Measurements from ENCODE around the gene ANKH. TPM values are rescaled to one million over a fixed set of nuclear protein-coding genes. Genes with fewer than 3 reads are reported as not detected.

ANKH gene
- total and polyA plus RNA-seq, 2 of the 13 experiments (the other 11 are each of a cell fraction or from before 2014, with no cell fraction given), result 25.0 to 36.0 TPM

GRCh38 chr5:14716755-14717752 lies 154.5 kb downstream of the ANKH start:
- no peak for DNase-seq (ENCODE audit: low spot score)
- H3K4me1 ChIP-seq (ENCODE audit: insufficient read depth, low read length), result peaks cover 16% of the 10 kb centered on the region; the same call in 1 of the 2 replicates
- WGBS (ENCODE audit: low lambda C conversion rate), result 94% methylated on average over 13 of the region's 13 CpGs
- H3K36me3 ChIP-seq (replicated peaks in 1 of 2; ENCODE audit: control insufficient read depth in 1 of 2, insufficient read depth in 2 of 2, low read length in 2 of 2), result peaks cover 9 to 53% of the 10 kb centered on the region in 2 experiments
- no peaks in the 10 kb centered on the region for H3K9me3 ChIP-seq (ENCODE audit: low read length)
- BruUV-seq (replicated peaks), result no TSS peak
- H2AFZ ChIP-seq (ENCODE audit: low read length), result no peak overlapping the region
- POLR2A ChIA-PET, result no interaction called here
- no peak for FAIRE-seq
- ATAC-seq, result no peak
- no peak overlapping the region for H3K9ac ChIP-seq (ENCODE audit: insufficient read depth, low read depth, low read length)
- no peaks in the 10 kb centered on the region for H4K20me1 ChIP-seq (ENCODE audit: insufficient read depth, low read length)
- in situ Hi-C loops (cut with HindIII; ENCODE audit: extremely low pct_ligation_motif_present, low pct_unique_long_range_greater_than_20kb), result no loop called here
- CTCF ChIA-PET (ENCODE audit: low intra/inter-chr PET ratio, low total read pairs), result no interaction called here
- H3K27me3 ChIP-seq (ENCODE audit: control insufficient read depth in 1 of 2, insufficient read depth in 2 of 2, low read length in 2 of 2), result no peaks in the 10 kb centered on the region
- intact Hi-C loops (cut with micrococcal nuclease; ENCODE audit: unreplicated experiment), result no loop called here
- TF ChIP-seq POLR2G (IDR thresholded peaks at IDR 0.05; ENCODE audit: low read depth, low read length) (peak; percentile 14; the same call in 1 of the 2 replicates), ISX (CRISPR knock-in tag; conservative IDR thresholded peaks at IDR 0.05) (no peak), ZNF180 (CRISPR knock-in tag; IDR thresholded peaks at IDR 0.05; ENCODE audit: borderline replicate concordance, low read depth) (no peak), RBM22 (optimal IDR thresholded peaks at IDR 0.05; ENCODE audit: low read length) (peak; percentile 79), ZNF282 (IDR thresholded peaks at IDR 0.05; ENCODE audit: partially characterized antibody) (no peak)
- no peak overlapping the region for H3K4me3 ChIP-seq (replicated peaks in 1 of 3; ENCODE audit: insufficient read depth in 1 of 3, low read depth in 2 of 3, low read length in 3 of 3)
- no peak overlapping the region for H3K27ac ChIP-seq (ENCODE audit: extremely low read length, insufficient read depth, low read length)
- H3K4me2 ChIP-seq (ENCODE audit: low read depth, low read length), result no peak overlapping the region
- no peaks in the 10 kb centered on the region for H3K79me2 ChIP-seq (ENCODE audit: insufficient read depth, low read length)

- Histone ChIP-seq H3K4me2 (ENCODE audit: low read depth, low read length) (no peak overlapping the region), H3K27ac (ENCODE audit: extremely low read length, insufficient read depth, low read length) (no peak overlapping the region), H4K20me1 (ENCODE audit: insufficient read depth, low read length) (no peaks in the 10 kb centered on the region), H3K79me2 (ENCODE audit: insufficient read depth, low read length) (no peaks in the 10 kb centered on the region), H3K4me1 (ENCODE audit: insufficient read depth, low read length) (0 out of 2 replicates have a peak, but pooled peaks cover 6% of the 10 kb centered on the region), H3K27me3 (ENCODE audit: control insufficient read depth in 1 of 2, insufficient read depth in 2 of 2, low read length in 2 of 2) (no peaks in the 10 kb centered on the region), H3K9me3 (ENCODE audit: low read length) (no peaks in the 10 kb centered on the region), H2AFZ (ENCODE audit: low read length) (no peak overlapping the region), H3K9ac (ENCODE audit: insufficient read depth, low read depth, low read length) (no peak overlapping the region), H3K36me3 (replicated peaks in 1 of 2; ENCODE audit: control insufficient read depth in 1 of 2, insufficient read depth in 2 of 2, low read length in 2 of 2) (peaks cover 6 to 64% of the 10 kb centered on the region in 2 experiments), H3K4me3 (replicated peaks in 1 of 3; ENCODE audit: insufficient read depth in 1 of 3, low read depth in 2 of 3, low read length in 3 of 3) (no peak overlapping the region)
- FAIRE-seq, result no peak
- no peak for DNase-seq (ENCODE audit: low spot score)
- CTCF ChIA-PET (ENCODE audit: low intra/inter-chr PET ratio, low total read pairs), result no interaction called here
- no TSS peak for BruUV-seq (replicated peaks)
- intact Hi-C loops (cut with micrococcal nuclease; ENCODE audit: unreplicated experiment) (no loop called here), in situ Hi-C loops (cut with HindIII; ENCODE audit: extremely low pct_ligation_motif_present, low pct_unique_long_range_greater_than_20kb) (no loop called here)
- POLR2A ChIA-PET, result no interaction called here
- ATAC-seq, result no peak
- 97% methylated on average over 3 of the region's 3 CpGs for WGBS (ENCODE audit: low lambda C conversion rate)
- no peak for TF ChIP-seq ZNF7 (CRISPR knock-in tag; IDR thresholded peaks at IDR 0.05)
- no peak for TF ChIP-seq ZNF576 (CRISPR knock-in tag; IDR thresholded peaks at IDR 0.05)
- TF ChIP-seq KDM5B (CRISPR knock-in tag; IDR thresholded peaks at IDR 0.05; ENCODE audit: borderline replicate concordance), result no peak
- no peak for TF ChIP-seq ZFP91 (CRISPR knock-in tag; IDR thresholded peaks at IDR 0.05; ENCODE audit: borderline replicate concordance)
- no peak for TF ChIP-seq SRSF4 (IDR thresholded peaks at IDR 0.05; ENCODE audit: low read depth, low read length, poor library complexity, severe bottlenecking)
- no peak for TF ChIP-seq ZNF567 (CRISPR knock-in tag; IDR thresholded peaks at IDR 0.05; ENCODE audit: borderline replicate concordance)
- no peak for TF ChIP-seq ZNF800 (CRISPR knock-in tag; IDR thresholded peaks at IDR 0.05)
- no peak for TF ChIP-seq WIZ (CRISPR knock-in tag; IDR thresholded peaks at IDR 0.05)
Observed at GRCh38 chr5:14715481-14715880, 156.1 kb downstream of the ANKH start.
